Smooth muscle cell (in vitro differentiated cells): ENCODE data around the gene HS1BP3. TPM values are rescaled to one million over a fixed set of nuclear protein-coding genes. Genes with fewer than 3 reads are reported as not detected.

Experiments
- DNase-seq: peaks from one replicate; lab custom pipeline; 2025; ENCODE audit not compliant: unreplicated experiment; lab: John Stamatoyannopoulos, UW
- H2AFZ ChIP-seq: fragments of 200-600 bp; sonication (generic); 2 replicates; pipeline ENCODE4 v1.6.0; 2016; ENCODE audit warnings: antibody characterized with exemption, low read depth, mild to moderate bottlenecking
- H3F3A ChIP-seq: fragments of 200-600 bp; sonication (generic); 2 replicates; pipeline ENCODE4 v1.6.0; 2017; ENCODE audit warnings: antibody characterized with exemption, low read depth
- H3K27ac ChIP-seq: fragments of 200-600 bp; sonication (generic); 2 replicates; pipeline ENCODE4 v1.5.1; 2016; ENCODE audit warnings: low read depth, mild to moderate bottlenecking
- H3K27me3 ChIP-seq: fragments of 200-600 bp; sonication (generic); 2 replicates; pipeline ENCODE4 v1.6.1; 2016; ENCODE audit warnings: low read depth, mild to moderate bottlenecking
- H3K36me3 ChIP-seq: fragments of 200-600 bp; sonication (generic); 2 replicates; pipeline ENCODE4 v1.5.1; 2016; ENCODE audit warnings: low read depth
- H3K4me1 ChIP-seq: fragments of 200-600 bp; sonication (generic); 2 replicates; pipeline ENCODE4 v1.5.1; 2016; ENCODE audit warnings: low read depth
- H3K4me2 ChIP-seq: fragments of 200-600 bp; sonication (generic); 2 replicates; pipeline ENCODE4 v1.6.0; 2016; ENCODE audit warnings: mild to moderate bottlenecking
- H3K4me3 ChIP-seq: fragments of 200-600 bp; sonication (generic); 2 replicates; pipeline ENCODE4 v1.5.1; 2016; ENCODE audit warnings: mild to moderate bottlenecking
- H3K79me2 ChIP-seq: fragments of 200-600 bp; sonication (generic); 2 replicates; pipeline ENCODE4 v1.6.0; 2016; ENCODE audit warnings: low read depth, mild to moderate bottlenecking
- H3K9ac ChIP-seq: fragments of 200-600 bp; sonication (generic); 2 replicates; pipeline ENCODE4 v1.6.0; 2016; ENCODE audit warnings: low read depth
- H3K9me3 ChIP-seq: fragments of 200-600 bp; sonication (generic); replicated peaks from 2 replicates; pipeline ENCODE4 v1.5.1; 2016; ENCODE audit warnings: low read depth
- H4K20me1 ChIP-seq: fragments of 200-600 bp; sonication (generic); 2 replicates; pipeline ENCODE4 v1.6.0; 2016; ENCODE audit warnings: low read depth
- CTCF ChIP-seq: fragments of 200-600 bp; sonication (generic); IDR thresholded peaks from 2 replicates; pipeline ENCODE4 v1.5.1; 2017; ENCODE audit warnings: borderline replicate concordance, mild to moderate bottlenecking, antibody characterized with exemption; ENCODE audit not compliant: insufficient read depth, poor library complexity, severe bottlenecking
- WGBS: methylation state at CpG from one replicate; pipeline ENCODE4 v1.1.7; 2016; ENCODE audit warnings: low lambda C conversion rate; 5-methylcytosine and 5-hydroxymethylcytosine counted together
- polyA plus RNA-seq: library from polyadenylated mRNA; unstranded; fragments of >200 nt; fragmentation: Nextera tagmentation; extraction: Ambion mirVana; gene quantifications from 2 replicates; pipeline ENCODE4 v1.2.1, GENCODE V29; 2016
- total RNA-seq: library from RNA; depleted of rRNA; stranded (reverse); fragments of >200 nt; gene quantifications from 2 replicates; pipeline ENCODE4 v1.2.3, GENCODE V29; 2014

The HS1BP3 gene
- total and polyA plus RNA-seq, 2 experiments from 2014 or later: 9.3 to 20.4 TPM

GRCh38 chr2:20583425-20583881, 67.4 kb downstream of the HS1BP3 start:
- Histone ChIP-seq H4K20me1 (no peaks in the 10 kb centered on the region), H3K79me2 (no peaks in the 10 kb centered on the region), H3K9me3 (no peaks in the 10 kb centered on the region), H3K4me3 (no peak overlapping the region), H3K36me3 (no peaks in the 10 kb centered on the region), H3K4me2 (no peak overlapping the region), H3K9ac (no peak overlapping the region), H3K4me1 (peaks cover 18% of the 10 kb centered on the region), H3K27ac (peak overlapping the region; percentile 74), H3K27me3 (no peaks in the 10 kb centered on the region), H3F3A (peaks cover 10% of the 10 kb centered on the region), H2AFZ (no peak overlapping the region)
- WGBS: 96% methylated on average over 7 of the region's 7 CpGs
- no peak for TF ChIP-seq CTCF
- no peak for DNase-seq

GRCh38 chr2:20582600-20583221, 68.2 kb downstream of the HS1BP3 start:
- no peaks in the 10 kb centered on the region for H4K20me1 ChIP-seq
- no peak for DNase-seq
- no peaks in the 10 kb centered on the region for H3K36me3 ChIP-seq
- TF ChIP-seq CTCF: no peak
- H3K4me2 ChIP-seq: no peak overlapping the region
- H3K9me3 ChIP-seq: no peaks in the 10 kb centered on the region
- H3K9ac ChIP-seq: no peak overlapping the region
- H3K79me2 ChIP-seq: no peaks in the 10 kb centered on the region
- peaks cover 12% of the 10 kb centered on the region for H3F3A ChIP-seq
- no peak overlapping the region for H3K4me3 ChIP-seq
- WGBS: 83% methylated on average over 5 of the region's 5 CpGs
- no peaks in the 10 kb centered on the region for H3K27me3 ChIP-seq
- no peak overlapping the region for H2AFZ ChIP-seq
- H3K4me1 ChIP-seq: peaks cover 18% of the 10 kb centered on the region
- no peak overlapping the region for H3K27ac ChIP-seq

- no peaks in the 10 kb centered on the region for H3K27me3 ChIP-seq
- TF ChIP-seq CTCF: no peak
- peaks cover 18% of the 10 kb centered on the region for H3K4me1 ChIP-seq
- H3K4me3 ChIP-seq: no peak overlapping the region
- 91% methylated on average over 4 of the region's 4 CpGs for WGBS
- H3K9me3 ChIP-seq: no peaks in the 10 kb centered on the region
- H3K9ac ChIP-seq: no peak overlapping the region
- H3K36me3 ChIP-seq: no peaks in the 10 kb centered on the region
- peak overlapping the region; percentile 99 for H3K27ac ChIP-seq
- no peak overlapping the region for H3K4me2 ChIP-seq
- no peaks in the 10 kb centered on the region for H3K79me2 ChIP-seq
- DNase-seq: no peak
- no peak overlapping the region for H2AFZ ChIP-seq
- no peaks in the 10 kb centered on the region for H4K20me1 ChIP-seq
- peaks cover 12% of the 10 kb centered on the region for H3F3A ChIP-seq
Observed at GRCh38 chr2:20580690-20581437, 70.0 kb downstream of the HS1BP3 start.
